Endothelial cell of umbilical vein (primary cell): ENCODE results near the gene SEMA4D. TPM values are rescaled to one million over a fixed set of nuclear protein-coding genes. Genes with fewer than 3 reads are reported as not detected.

Source experiments
- BruUV-seq: library from RNA; stranded (reverse); fragments of 400-500 nt; replicated peaks from 2 replicates; lab custom pipeline; 2021; lab: Mats Ljungman, UMichigan
- CTCF ChIA-PET: fragments of 300-600, 350-600 bp; sonication (Branson Sonifier 250); formaldehyde crosslinking; loops from one replicate; lab custom pipeline; 2021; ENCODE audit warnings: antibody characterized with exemption, inconsistent platforms; lab: Charles Lee
- POLR2A ChIA-PET: fragments of 300-600, 350-600 bp; sonication (Branson Sonifier 250); formaldehyde crosslinking; loops from one replicate; lab custom pipeline; 2021; ENCODE audit warnings: antibody characterized with exemption, inconsistent platforms; lab: Charles Lee
- DNase-seq: peaks from one replicate; pipeline ENCODE4 v3.0.0-alpha.2; 2011; ENCODE audit warnings: low read depth, low spot score
- FAIRE-seq: peaks from 2 replicates; lab custom pipeline; 2011; peaks lifted over from hg19 to GRCh38; lab: Jason Lieb, UNC
- H2AFZ ChIP-seq: 2 replicates; pipeline ENCODE4 v1.6.0; 2012; ENCODE audit warnings: low read depth, low read length, control low read depth, inconsistent platforms
- H3K27ac ChIP-seq: 2 replicates; pipeline ENCODE4 v1.5.1; 2011; ENCODE audit warnings: low read depth, mild to moderate bottlenecking, control low read depth, low read length, moderate library complexity; ENCODE audit not compliant: insufficient read depth
- H3K27me3 ChIP-seq, 2 experiments: 2 replicates each; pipeline versions ENCODE4 v1.6.0 to v1.6.1; 2011; ENCODE audit warnings: low read length in 2 of 2, mixed read lengths in 1 of 2; ENCODE audit not compliant: control insufficient read depth in 2 of 2, insufficient read depth in 2 of 2
- H3K36me3 ChIP-seq, 2 experiments: 2 replicates in 1 of 2; 3 replicates in 1 of 2; pipeline ENCODE4 v1.5.1; 2011; ENCODE audit warnings: low read length in 2 of 2, mild to moderate bottlenecking in 1 of 2, moderate library complexity in 1 of 2; ENCODE audit not compliant: control insufficient read depth in 2 of 2, insufficient read depth in 2 of 2; ENCODE audit errors: extremely low read depth in 1 of 2
- H3K4me1 ChIP-seq: 3 replicates; pipeline ENCODE4 v1.5.1; 2011; ENCODE audit warnings: mild to moderate bottlenecking, low read length; ENCODE audit not compliant: control insufficient read depth, insufficient read depth; ENCODE audit errors: extremely low read depth
- H3K4me2 ChIP-seq: 2 replicates; pipeline ENCODE4 v1.6.1; 2011; ENCODE audit warnings: low read length, control low read depth, mixed read lengths; ENCODE audit not compliant: insufficient read depth
- H3K4me3 ChIP-seq, 3 experiments: fragments of 200-600 bp in 1 of 3; sonication (generic), shearing (Covaris generic) in 1 of 3; replicated peaks in 1 of 3; 2 replicates each; pipeline ENCODE4 v1.5.1; 2011 to 2016; ENCODE audit warnings: control low read depth in 3 of 3, low read length in 3 of 3, mild to moderate bottlenecking in 2 of 3, inconsistent platforms in 1 of 3, low read depth in 1 of 3, moderate library complexity in 1 of 3; ENCODE audit not compliant: insufficient read depth in 1 of 3
- H3K79me2 ChIP-seq: 2 replicates; pipeline ENCODE4 v1.6.0; 2012; ENCODE audit warnings: low read length, inconsistent platforms; ENCODE audit not compliant: control insufficient read depth, insufficient read depth
- H3K9ac ChIP-seq: replicated peaks from 2 replicates; pipeline ENCODE3; 2011; ENCODE audit warnings: low read length, control low read depth; ENCODE audit not compliant: insufficient read depth; ENCODE audit errors: extremely low read depth
- H3K9me1 ChIP-seq: replicated peaks from 3 replicates; pipeline ENCODE4 v1.6.0; 2011; ENCODE audit warnings: mild to moderate bottlenecking, low read length; ENCODE audit not compliant: control insufficient read depth, insufficient read depth; ENCODE audit errors: extremely low read depth
- H3K9me3 ChIP-seq: replicated peaks from 2 replicates; pipeline ENCODE4 v1.5.1; 2012; ENCODE audit warnings: low read length, inconsistent platforms; ENCODE audit not compliant: control insufficient read depth, insufficient read depth
- H4K20me1 ChIP-seq: replicated peaks from 2 replicates; pipeline ENCODE3; 2011; ENCODE audit warnings: mild to moderate bottlenecking, low read length; ENCODE audit not compliant: control insufficient read depth, insufficient read depth; ENCODE audit errors: extremely low read depth
- EZH2 ChIP-seq: IDR thresholded peaks from 2 replicates; pipeline ENCODE4 v1.6.1; 2012; ENCODE audit warnings: borderline replicate concordance, low read depth, mild to moderate bottlenecking, moderate library complexity, low read length, inconsistent platforms; ENCODE audit not compliant: severe bottlenecking
- FOS ChIP-seq: IDR thresholded peaks from 2 replicates; pipeline ENCODE4 v1.6.1; 2011; ENCODE audit warnings: mild to moderate bottlenecking, low read length, moderate library complexity, borderline replicate concordance; ENCODE audit not compliant: insufficient read depth
- GATA2 ChIP-seq: IDR thresholded peaks from 2 replicates; pipeline ENCODE4 v1.7.0; 2011; ENCODE audit warnings: low read depth, mild to moderate bottlenecking, moderate library complexity, mixed read lengths, low read length; ENCODE audit not compliant: insufficient read length, insufficient read depth
- JUN ChIP-seq: IDR thresholded peaks from 2 replicates; pipeline ENCODE4 v1.6.1; 2011; ENCODE audit warnings: borderline replicate concordance, low read depth; ENCODE audit not compliant: insufficient read length, insufficient read depth
- MYC ChIP-seq: IDR thresholded peaks from one replicate; pipeline ENCODE4 v1.6.1; 2011; ENCODE audit warnings: mild to moderate bottlenecking, low read depth, low read length
- POLR2A ChIP-seq: IDR thresholded peaks from 2 replicates; pipeline ENCODE4 v1.6.1; 2012; ENCODE audit warnings: low read depth, mild to moderate bottlenecking, control low read depth, low read length
- POLR2AphosphoS5 ChIP-seq: IDR thresholded peaks from 2 replicates; pipeline ENCODE4 v1.6.1; 2012; ENCODE audit warnings: low read depth, mild to moderate bottlenecking, control low read depth, low read length, moderate library complexity; ENCODE audit not compliant: insufficient read depth
- dilution Hi-C: fragments of 300-500 bp; cut with MboI; formaldehyde crosslinking; loops from one replicate; pipeline ENCODE4 v1.15.0; 2019; ENCODE audit warnings: low sequenced_read_pairs; ENCODE audit not compliant: extremely low pct_ligation_motif_present
- intact Hi-C: fragments of 100-400 bp; cut with micrococcal nuclease; formaldehyde crosslinking; loops from one replicate; pipeline ENCODE4 v1.10.0; 2022
- polyA plus RNA-seq, 4 experiments: library from polyadenylated mRNA; depleted of rRNA in 3 of 4; stranded (reverse) in 3 of 4; unstranded in 1 of 4; fragments of >200 nt; gene quantifications; 2 replicates each; pipeline versions ENCODE4 v1.2.1 to v1.2.3, GENCODE V29; 2011 to 2012; ENCODE audit warnings: missing spikeins in 1 of 4
- total RNA-seq: library from RNA; stranded (reverse); gene quantifications from 2 replicates; pipeline ENCODE4 v1.2.3, GENCODE V29; 2021
- TF ChIP-seq, protein P1 (sequence below), 2 donors: IDR thresholded peaks; 1 replicate in 1 of 2; 2 replicates in 1 of 2; pipeline ENCODE4 v1.5.1; 2011; ENCODE audit warnings: low read length in 2 of 2, mild to moderate bottlenecking in 2 of 2, moderate library complexity in 2 of 2, control low read depth in 1 of 2, inconsistent platforms in 1 of 2, low read depth in 1 of 2; ENCODE audit not compliant: insufficient read depth in 1 of 2; ENCODE audit errors: extremely low read depth in 1 of 2
- TF ChIP-seq, protein P2 (sequence below): IDR thresholded peaks from 2 replicates; pipeline ENCODE4 v1.6.1; 2011; ENCODE audit not compliant: insufficient read depth, insufficient read length

SEMA4D gene
- total and polyA plus RNA-seq, 2 donors (not counting 3 experiments of a cell fraction or from before 2014, with no cell fraction given), result 3.9 to 15.7 TPM

GRCh38 chr9:89375191-89375760 lies 122.6 kb downstream of the SEMA4D start:
- TF ChIP-seq EZH2 (no peak), GATA2 (no peak), JUN (no peak), FOS (no peak), POLR2AphosphoS5 (no peak), POLR2A (no peak), MYC (no peak)
- TF ChIP-seq, protein P1, sequence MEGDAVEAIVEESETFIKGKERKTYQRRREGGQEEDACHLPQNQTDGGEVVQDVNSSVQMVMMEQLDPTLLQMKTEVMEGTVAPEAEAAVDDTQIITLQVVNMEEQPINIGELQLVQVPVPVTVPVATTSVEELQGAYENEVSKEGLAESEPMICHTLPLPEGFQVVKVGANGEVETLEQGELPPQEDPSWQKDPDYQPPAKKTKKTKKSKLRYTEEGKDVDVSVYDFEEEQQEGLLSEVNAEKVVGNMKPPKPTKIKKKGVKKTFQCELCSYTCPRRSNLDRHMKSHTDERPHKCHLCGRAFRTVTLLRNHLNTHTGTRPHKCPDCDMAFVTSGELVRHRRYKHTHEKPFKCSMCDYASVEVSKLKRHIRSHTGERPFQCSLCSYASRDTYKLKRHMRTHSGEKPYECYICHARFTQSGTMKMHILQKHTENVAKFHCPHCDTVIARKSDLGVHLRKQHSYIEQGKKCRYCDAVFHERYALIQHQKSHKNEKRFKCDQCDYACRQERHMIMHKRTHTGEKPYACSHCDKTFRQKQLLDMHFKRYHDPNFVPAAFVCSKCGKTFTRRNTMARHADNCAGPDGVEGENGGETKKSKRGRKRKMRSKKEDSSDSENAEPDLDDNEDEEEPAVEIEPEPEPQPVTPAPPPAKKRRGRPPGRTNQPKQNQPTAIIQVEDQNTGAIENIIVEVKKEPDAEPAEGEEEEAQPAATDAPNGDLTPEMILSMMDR (IDR thresholded peaks at IDR 0.05; ENCODE audit: extremely low read depth in 1 of 2, insufficient read depth in 1 of 2, low read depth in 1 of 2, low read length in 2 of 2), result no peak
- TF ChIP-seq, protein P2, sequence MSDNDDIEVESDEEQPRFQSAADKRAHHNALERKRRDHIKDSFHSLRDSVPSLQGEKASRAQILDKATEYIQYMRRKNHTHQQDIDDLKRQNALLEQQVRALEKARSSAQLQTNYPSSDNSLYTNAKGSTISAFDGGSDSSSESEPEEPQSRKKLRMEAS, result no peak
- no peaks in the 10 kb centered on the region for H3K9me1 ChIP-seq
- no TSS peak for BruUV-seq

More at GRCh38 chr9:89375191-89375760, 122.6 kb downstream of the SEMA4D start:
- POLR2A ChIA-PET, result no interaction called here
- dilution Hi-C loops, result no loop called here
- FAIRE-seq (no peak), DNase-seq (peak; percentile 18)
- Histone ChIP-seq H2AFZ (no peak overlapping the region), H3K27ac (no peak overlapping the region), H3K9me3 (no peaks in the 10 kb centered on the region), H3K9ac (no peak overlapping the region), H3K4me3 (no peak overlapping the region), H4K20me1 (no peaks in the 10 kb centered on the region), H3K4me2 (no peak overlapping the region), H3K36me3 (no peaks in the 10 kb centered on the region), H3K27me3 (no peaks in the 10 kb centered on the region), H3K79me2 (no peaks in the 10 kb centered on the region), H3K4me1 (no peaks in the 10 kb centered on the region)
- intact Hi-C loops, result loop anchor here (5.0 kb wide), 1 partner anchor 172 kb away; no protein-coding TSS in a partner anchor
- CTCF ChIA-PET, result interaction anchor here (0.8 to 3.1 kb wide), 4 partner anchors 31 to 175 kb away, joined by 3 to 34 read pairs (median 4); no protein-coding TSS in a partner anchor
